Liver (tissue), 9 donors: ENCODE measurements around the gene PPL. TPM values are rescaled to one million over a fixed set of nuclear protein-coding genes. Genes with fewer than 3 reads are reported as not detected.

Source experiments
- DNase-seq: peaks from one replicate; pipeline ENCODE4 v3.0.0-alpha.2; 2017; ENCODE audit warnings: low spot score
- H3K27ac ChIP-seq, 2 donors: one replicate each; pipeline ENCODE4 v1.7.0; 2013; ENCODE audit warnings: inconsistent platforms in 2 of 2, low read length in 2 of 2, control low read depth in 1 of 2, low read depth in 1 of 2, mild to moderate bottlenecking in 1 of 2
- H3K27me3 ChIP-seq, 4 donors: one replicate each; pipeline versions ENCODE4 v1.6.1 to v1.7.0; 2013; ENCODE audit warnings: low read length in 3 of 4, inconsistent platforms in 1 of 4, mild to moderate bottlenecking in 1 of 4, moderate library complexity in 1 of 4; ENCODE audit not compliant: control insufficient read depth in 4 of 4, insufficient read depth in 4 of 4
- H3K36me3 ChIP-seq, 4 donors: one replicate each; pipeline versions ENCODE4 v1.6.1 to v1.7.0; 2013; ENCODE audit warnings: low read length in 3 of 4, mild to moderate bottlenecking in 3 of 4, low read depth in 1 of 4, moderate library complexity in 1 of 4; ENCODE audit not compliant: control insufficient read depth in 4 of 4, insufficient read depth in 3 of 4
- H3K4me1 ChIP-seq, 4 donors: one replicate each; pipeline versions ENCODE4 v1.6.1 to v1.7.0; 2013; ENCODE audit warnings: low read length in 3 of 4, mild to moderate bottlenecking in 3 of 4, moderate library complexity in 1 of 4; ENCODE audit not compliant: control insufficient read depth in 4 of 4, insufficient read depth in 4 of 4
- H3K4me3 ChIP-seq, 3 donors: one replicate each; pipeline versions ENCODE4 v1.6.1 to v1.7.0; 2013; ENCODE audit warnings: low read length in 3 of 3, control low read depth in 1 of 3, low read depth in 1 of 3, mild to moderate bottlenecking in 1 of 3
- H3K9ac ChIP-seq, 2 donors: one replicate each; pipeline ENCODE4 v1.7.0; 2013; ENCODE audit warnings: low read length in 2 of 2, mild to moderate bottlenecking in 2 of 2, moderate library complexity in 2 of 2, control low read depth in 1 of 2, low read depth in 1 of 2
- H3K9me3 ChIP-seq, 4 donors: one replicate each; pipeline versions ENCODE4 v1.6.1 to v1.7.0; 2013; ENCODE audit warnings: low read length in 3 of 4; ENCODE audit not compliant: control insufficient read depth in 4 of 4
- EGR1 ChIP-seq, 2 donors: IDR thresholded peaks; 2 replicates each; pipeline ENCODE4 v1.6.1; 2016 to 2018; ENCODE audit warnings: antibody characterized with exemption in 2 of 2, low read depth in 2 of 2
- FOXA1 ChIP-seq: IDR thresholded peaks from 2 replicates; pipeline ENCODE4 v1.6.1; 2016; ENCODE audit warnings: antibody characterized with exemption
- FOXA2 ChIP-seq: IDR thresholded peaks from 2 replicates; pipeline ENCODE4 v1.6.1; 2016; ENCODE audit warnings: antibody characterized with exemption
- GABPA ChIP-seq, 2 donors: IDR thresholded peaks in 1 of 2; conservative IDR thresholded peaks in 1 of 2; 2 replicates each; pipeline ENCODE4 v1.6.1; 2016; ENCODE audit warnings: antibody characterized with exemption in 2 of 2, mild to moderate bottlenecking in 1 of 2, moderate library complexity in 1 of 2
- HNF4A ChIP-seq, 2 donors: conservative IDR thresholded peaks; 2 replicates each; pipeline ENCODE4 v1.6.1; 2016; ENCODE audit warnings: antibody characterized with exemption in 2 of 2, mild to moderate bottlenecking in 2 of 2
- JUND ChIP-seq, 2 donors: IDR thresholded peaks; 2 replicates each; pipeline ENCODE4 v1.6.1; 2016; ENCODE audit warnings: antibody characterized with exemption in 2 of 2
- RAD21 ChIP-seq, 2 donors: IDR thresholded peaks; 2 replicates each; pipeline ENCODE4 v1.6.1; 2016; ENCODE audit warnings: antibody characterized with exemption in 2 of 2, mild to moderate bottlenecking in 2 of 2
- RXRA ChIP-seq, 2 donors: IDR thresholded peaks; 2 replicates each; pipeline ENCODE4 v1.6.1; 2017 to 2018; ENCODE audit warnings: antibody characterized with exemption in 2 of 2, mild to moderate bottlenecking in 1 of 2
- SP1 ChIP-seq: IDR thresholded peaks from 2 replicates; pipeline ENCODE4 v1.6.1; 2018; ENCODE audit warnings: antibody characterized with exemption, mild to moderate bottlenecking
- TAF1 ChIP-seq: conservative IDR thresholded peaks from 2 replicates; pipeline ENCODE4 v1.6.1; 2016; ENCODE audit warnings: antibody characterized with exemption, mild to moderate bottlenecking
- YY1 ChIP-seq: IDR thresholded peaks from 2 replicates; pipeline ENCODE4 v1.6.1; 2016; ENCODE audit warnings: antibody characterized with exemption, mild to moderate bottlenecking
- ZBTB33 ChIP-seq: IDR thresholded peaks from 2 replicates; pipeline ENCODE4 v1.6.1; 2016; ENCODE audit warnings: antibody characterized with exemption
- WGBS: extraction: QIAGEN DNeasy Blood & Tissue Kit; methylation state at CpG from one replicate; pipeline ENCODE4 v1.1.7; 2013; 5-methylcytosine and 5-hydroxymethylcytosine counted together
- polyA plus RNA-seq, 2 donors: library from polyadenylated mRNA; stranded (reverse) in 1 of 2; unstranded in 1 of 2; fragments of 200-250 nt in 1 of 2; fragments of >200 nt in 1 of 2; fragmentation: Nextera tagmentation in 1 of 2; extraction: Ambion mirVana in 1 of 2; gene quantifications; one replicate each; pipeline versions ENCODE4 v1.2.1 to v1.2.3, GENCODE V29; 2013 to 2015
- total RNA-seq, 2 donors: library from RNA; depleted of rRNA; stranded (reverse); fragments of >200 nt; gene quantifications; one replicate each; pipeline ENCODE4 v1.2.3, GENCODE V29; 2014
- TF ChIP-seq, protein P1 (sequence below): IDR thresholded peaks from 2 replicates; pipeline ENCODE4 v1.6.1; 2016; ENCODE audit warnings: antibody characterized with exemption, mild to moderate bottlenecking
- TF ChIP-seq, protein P2 (sequence below): IDR thresholded peaks from 2 replicates; pipeline ENCODE4 v1.6.1; 2016; ENCODE audit warnings: antibody characterized with exemption
- donor health status: healthy.
- donor health status: healthy.
- donor health status: healthy.
- donor health status: healthy.
- donor health status: healthy.

PPL gene
- total and polyA plus RNA-seq, 4 donors, result 2.1 to 26.0 (median 6.1) TPM

DNA sequence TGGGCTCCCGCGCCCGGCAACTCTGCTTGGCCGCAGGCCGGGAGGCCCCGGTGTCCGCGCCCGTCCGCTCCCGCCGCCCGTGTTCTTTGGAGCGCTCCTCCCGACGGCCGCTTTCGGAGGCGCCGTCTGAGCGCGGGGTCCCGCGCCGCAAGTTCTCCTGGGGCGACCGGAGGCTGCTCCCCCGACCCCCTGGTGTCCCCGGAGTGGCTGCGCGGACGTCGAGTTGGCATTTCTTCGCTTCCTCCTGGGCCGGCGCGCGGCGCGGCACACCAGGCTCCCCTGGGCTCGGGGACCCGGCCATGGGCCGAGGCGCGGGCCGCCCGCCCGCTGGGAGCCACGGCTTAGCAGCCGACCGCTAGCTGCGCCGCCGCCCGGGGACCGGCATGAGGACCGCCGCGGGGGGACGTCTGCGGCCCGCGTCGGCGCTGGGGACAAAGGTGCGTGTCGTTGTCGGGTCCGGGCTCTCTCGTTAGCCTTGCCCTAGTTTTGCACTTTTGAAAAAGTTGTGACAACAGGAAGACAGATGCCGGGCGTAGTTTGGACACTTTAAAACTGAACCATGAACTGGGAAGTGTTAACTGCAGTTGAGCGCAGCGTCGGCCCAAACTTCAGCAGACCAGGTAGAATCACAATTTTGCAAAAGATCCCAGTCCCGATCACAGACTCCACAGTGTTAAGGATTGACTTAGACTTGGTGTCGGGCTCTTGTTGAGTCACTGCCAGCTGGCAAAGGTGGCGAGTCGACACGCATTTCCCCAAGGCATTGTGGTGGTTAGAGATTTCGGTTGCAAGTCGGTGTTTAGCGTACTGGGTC lies 89.0 kb downstream of the PPL start:
- Histone ChIP-seq H3K36me3 (peaks cover 5 to 19% (median 12%) of the 10 kb centered on the region in 4 donors), H3K9ac (peak overlapping the region; percentile 86 to 92), H3K4me3 (peak overlapping the region; percentile 89 to 96 (median 93)), H3K27me3 (no peaks in the 10 kb centered on the region), H3K27ac (peak overlapping the region; percentile 94 to 95), H3K9me3 (no peaks in the 10 kb centered on the region), H3K4me1 (peaks cover 4 to 39% (median 33%) of the 10 kb centered on the region in 4 donors)
- under 1% methylated on average over 83 of the region's 83 CpGs for WGBS
- DNase-seq, result peak; percentile 57
- TF ChIP-seq RAD21 (IDR thresholded peaks at IDR 0.05) (no peak), FOXA2 (no peak), SP1 (peak; percentile 15), RXRA (IDR thresholded peaks at IDR 0.05) (no peak), JUND (IDR thresholded peaks at IDR 0.05) (no peak), HNF4A (conservative IDR thresholded peaks at IDR 0.05) (peak in 1 of 2 donors; percentile 15), ZBTB33 (no peak), FOXA1 (no peak)
- TF ChIP-seq, protein P1, sequence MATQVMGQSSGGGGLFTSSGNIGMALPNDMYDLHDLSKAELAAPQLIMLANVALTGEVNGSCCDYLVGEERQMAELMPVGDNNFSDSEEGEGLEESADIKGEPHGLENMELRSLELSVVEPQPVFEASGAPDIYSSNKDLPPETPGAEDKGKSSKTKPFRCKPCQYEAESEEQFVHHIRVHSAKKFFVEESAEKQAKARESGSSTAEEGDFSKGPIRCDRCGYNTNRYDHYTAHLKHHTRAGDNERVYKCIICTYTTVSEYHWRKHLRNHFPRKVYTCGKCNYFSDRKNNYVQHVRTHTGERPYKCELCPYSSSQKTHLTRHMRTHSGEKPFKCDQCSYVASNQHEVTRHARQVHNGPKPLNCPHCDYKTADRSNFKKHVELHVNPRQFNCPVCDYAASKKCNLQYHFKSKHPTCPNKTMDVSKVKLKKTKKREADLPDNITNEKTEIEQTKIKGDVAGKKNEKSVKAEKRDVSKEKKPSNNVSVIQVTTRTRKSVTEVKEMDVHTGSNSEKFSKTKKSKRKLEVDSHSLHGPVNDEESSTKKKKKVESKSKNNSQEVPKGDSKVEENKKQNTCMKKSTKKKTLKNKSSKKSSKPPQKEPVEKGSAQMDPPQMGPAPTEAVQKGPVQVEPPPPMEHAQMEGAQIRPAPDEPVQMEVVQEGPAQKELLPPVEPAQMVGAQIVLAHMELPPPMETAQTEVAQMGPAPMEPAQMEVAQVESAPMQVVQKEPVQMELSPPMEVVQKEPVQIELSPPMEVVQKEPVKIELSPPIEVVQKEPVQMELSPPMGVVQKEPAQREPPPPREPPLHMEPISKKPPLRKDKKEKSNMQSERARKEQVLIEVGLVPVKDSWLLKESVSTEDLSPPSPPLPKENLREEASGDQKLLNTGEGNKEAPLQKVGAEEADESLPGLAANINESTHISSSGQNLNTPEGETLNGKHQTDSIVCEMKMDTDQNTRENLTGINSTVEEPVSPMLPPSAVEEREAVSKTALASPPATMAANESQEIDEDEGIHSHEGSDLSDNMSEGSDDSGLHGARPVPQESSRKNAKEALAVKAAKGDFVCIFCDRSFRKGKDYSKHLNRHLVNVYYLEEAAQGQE, result no peak

GRCh38 chr16:4846901-4847773 lies 89.8 kb downstream of the PPL start, which contains the start of the genes GLYR1 and UBN1:
Gene GLYR1 (minus strand): TSS chr16:4847288. CDS start chr16:4847265, 23 bp downstream.
Gene UBN1 (plus strand): TSS chr16:4847481. CDS start chr16:4852918, 5,437 bp downstream.
- WGBS, result under 1% methylated on average over 126 of the region's 126 CpGs
- peak within 1 kb of the TSS; percentile 89 to 96 (median 93) for H3K4me3 ChIP-seq
- no peaks in the 10 kb centered on the region for H3K9me3 ChIP-seq
- no peaks in the 10 kb centered on the region for H3K27me3 ChIP-seq
- H3K27ac ChIP-seq, result peak within 1 kb of the TSS; percentile 94 to 95
- H3K9ac ChIP-seq, result peak within 1 kb of the TSS; percentile 86 to 92
- peak; percentile 99 for DNase-seq
- H3K4me1 ChIP-seq, result peaks cover 4 to 38% (median 33%) of the 10 kb centered on the region in 4 donors
- peaks cover 4 to 25% (median 16%) of the 10 kb centered on the region in 4 donors for H3K36me3 ChIP-seq
- peak in 1 of 2 donors; percentile 19 for TF ChIP-seq RAD21 (IDR thresholded peaks at IDR 0.05)
- TF ChIP-seq ZBTB33, result no peak
- TF ChIP-seq, protein P1, result peak; percentile 26
- TF ChIP-seq YY1, result peak; percentile 95
- TF ChIP-seq TAF1, result no peak
- no peak for TF ChIP-seq EGR1 (IDR thresholded peaks at IDR 0.05; ENCODE audit: low read depth in 2 of 2)
- TF ChIP-seq, protein P2, sequence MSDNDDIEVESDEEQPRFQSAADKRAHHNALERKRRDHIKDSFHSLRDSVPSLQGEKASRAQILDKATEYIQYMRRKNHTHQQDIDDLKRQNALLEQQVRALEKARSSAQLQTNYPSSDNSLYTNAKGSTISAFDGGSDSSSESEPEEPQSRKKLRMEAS, result no peak
- TF ChIP-seq GABPA (IDR thresholded peaks at IDR 0.05 in 1 of 2, conservative IDR thresholded peaks at IDR 0.05 in 1 of 2), result peak in 1 of 2 donors; percentile 12
- peak; percentile 73 for TF ChIP-seq SP1
